T-helper 2 cell treated with Interferon-gamma antibody and Interleukin-4, amounts not matched to agents 5 μg/mL and 100 μg/mL, for 36 hours (primary cell): Measurements from ENCODE around the gene UTS2.

Source experiments
- DNase-seq: peaks from one replicate; pipeline ENCODE4 v3.0.0; 2021; ENCODE audit warnings: low spot score
- H3K27ac Mint-ChIP-seq: one replicate; pipeline ENCODE4 v1.8.0; 2021; ENCODE audit warnings: mild to moderate bottlenecking, mixed read lengths
- H3K27me3 Mint-ChIP-seq: one replicate; pipeline ENCODE4 v1.8.0; 2021; ENCODE audit warnings: low read depth, mixed read lengths
- H3K36me3 Mint-ChIP-seq: one replicate; pipeline ENCODE4 v1.8.0; 2021; ENCODE audit warnings: low read depth, mixed read lengths
- H3K4me1 Mint-ChIP-seq: one replicate; pipeline ENCODE4 v1.8.0; 2021; ENCODE audit warnings: low read depth, mixed read lengths
- H3K4me3 Mint-ChIP-seq: one replicate; pipeline ENCODE4 v1.8.0; 2022; ENCODE audit warnings: mild to moderate bottlenecking, moderate library complexity, mixed read lengths
- H3K9me3 Mint-ChIP-seq: one replicate; pipeline ENCODE4 v1.8.0; 2021; ENCODE audit warnings: mixed read lengths

UTS2 gene

GRCh38 chr1:7852804-7853683, at the start of gene UTS2:
TSS of gene UTS2 (minus strand) at chr1:7853065. CDS start at chr1:7853003, 62 bp downstream.
- Mint-ChIP-seq H3K36me3 (no peaks in the 10 kb centered on the region), H3K4me3 (no peak within 1 kb of the TSS), H3K27ac (no peak within 1 kb of the TSS), H3K9me3 (no peaks in the 10 kb centered on the region), H3K4me1 (peaks cover 2% of the 10 kb centered on the region), H3K27me3 (peaks cover 9% of the 10 kb centered on the region)
- no peak for DNase-seq

GRCh38 chr1:7899741-7900140, 46.9 kb upstream of the UTS2 start:
- H3K4me3 Mint-ChIP-seq: no peak overlapping the region
- H3K36me3 Mint-ChIP-seq: no peaks in the 10 kb centered on the region
- no peaks in the 10 kb centered on the region for H3K27me3 Mint-ChIP-seq
- peaks cover 12% of the 10 kb centered on the region for H3K4me1 Mint-ChIP-seq
- H3K9me3 Mint-ChIP-seq: no peaks in the 10 kb centered on the region
- DNase-seq: no peak
- H3K27ac Mint-ChIP-seq: peak overlapping the region; percentile 16

- no peak for DNase-seq
- Mint-ChIP-seq H3K27me3 (no peaks in the 10 kb centered on the region), H3K4me3 (no peak overlapping the region), H3K36me3 (no peaks in the 10 kb centered on the region), H3K27ac (peak overlapping the region; percentile 21), H3K4me1 (peaks cover 12% of the 10 kb centered on the region), H3K9me3 (no peaks in the 10 kb centered on the region)
Observed at GRCh38 chr1:7898962-7899361, 46.1 kb upstream of the UTS2 start.

- H3K4me1 Mint-ChIP-seq: peaks cover 8% of the 10 kb centered on the region
- H3K27ac Mint-ChIP-seq: no peak overlapping the region
- no peaks in the 10 kb centered on the region for H3K9me3 Mint-ChIP-seq
- DNase-seq: no peak
- H3K36me3 Mint-ChIP-seq: no peaks in the 10 kb centered on the region
- no peak overlapping the region for H3K4me3 Mint-ChIP-seq
- peaks cover 2% of the 10 kb centered on the region for H3K27me3 Mint-ChIP-seq
Observed at GRCh38 chr1:7896994-7897393, 44.1 kb upstream of the UTS2 start.

GRCh38 chr1:7893529-7894180, 40.8 kb upstream of the UTS2 start:
- Mint-ChIP-seq H3K4me1 (no peaks in the 10 kb centered on the region), H3K36me3 (no peaks in the 10 kb centered on the region), H3K4me3 (no peak overlapping the region), H3K27ac (no peak overlapping the region), H3K9me3 (no peaks in the 10 kb centered on the region), H3K27me3 (peaks cover 8% of the 10 kb centered on the region)
- DNase-seq: no peak

- H3K4me3 Mint-ChIP-seq: no peak overlapping the region
- H3K9me3 Mint-ChIP-seq: no peaks in the 10 kb centered on the region
- no peak overlapping the region for H3K27ac Mint-ChIP-seq
- DNase-seq: no peak
- H3K36me3 Mint-ChIP-seq: no peaks in the 10 kb centered on the region
- no peaks in the 10 kb centered on the region for H3K4me1 Mint-ChIP-seq
- H3K27me3 Mint-ChIP-seq: peaks cover 10% of the 10 kb centered on the region
Observed at GRCh38 chr1:7891804-7892203, 38.9 kb upstream of the UTS2 start.

GRCh38 chr1:7890853-7891252, 38.0 kb upstream of the UTS2 start:
- Mint-ChIP-seq H3K27ac (no peak overlapping the region), H3K4me1 (no peaks in the 10 kb centered on the region), H3K9me3 (no peaks in the 10 kb centered on the region), H3K4me3 (no peak overlapping the region), H3K27me3 (peaks cover 14% of the 10 kb centered on the region), H3K36me3 (no peaks in the 10 kb centered on the region)
- DNase-seq: no peak

GRCh38 chr1:7888248-7889081, 35.6 kb upstream of the UTS2 start:
- Mint-ChIP-seq H3K4me3 (no peak overlapping the region), H3K9me3 (no peaks in the 10 kb centered on the region), H3K4me1 (no peaks in the 10 kb centered on the region), H3K27me3 (peaks cover 23% of the 10 kb centered on the region), H3K36me3 (no peaks in the 10 kb centered on the region), H3K27ac (no peak overlapping the region)
- no peak for DNase-seq

- Mint-ChIP-seq H3K4me3 (no peak overlapping the region), H3K27me3 (peaks cover 23% of the 10 kb centered on the region), H3K27ac (no peak overlapping the region), H3K9me3 (no peaks in the 10 kb centered on the region), H3K36me3 (no peaks in the 10 kb centered on the region), H3K4me1 (no peaks in the 10 kb centered on the region)
- DNase-seq: no peak
Observed at GRCh38 chr1:7886405-7886745, 33.5 kb upstream of the UTS2 start.

GRCh38 chr1:7885513-7886404, 32.9 kb upstream of the UTS2 start:
- no peak overlapping the region for H3K27ac Mint-ChIP-seq
- H3K27me3 Mint-ChIP-seq: peaks cover 23% of the 10 kb centered on the region
- H3K4me1 Mint-ChIP-seq: no peaks in the 10 kb centered on the region
- H3K9me3 Mint-ChIP-seq: no peaks in the 10 kb centered on the region
- no peak overlapping the region for H3K4me3 Mint-ChIP-seq
- no peaks in the 10 kb centered on the region for H3K36me3 Mint-ChIP-seq
- no peak for DNase-seq

- no peak for DNase-seq
- Mint-ChIP-seq H3K27me3 (peaks cover 19% of the 10 kb centered on the region), H3K36me3 (no peaks in the 10 kb centered on the region), H3K27ac (no peak overlapping the region), H3K4me3 (no peak overlapping the region), H3K4me1 (no peaks in the 10 kb centered on the region), H3K9me3 (no peaks in the 10 kb centered on the region)
Observed at GRCh38 chr1:7884757-7885156, 31.9 kb upstream of the UTS2 start.

- H3K9me3 Mint-ChIP-seq: peaks cover 11% of the 10 kb centered on the region
- no peak for DNase-seq
- peaks cover 3% of the 10 kb centered on the region for H3K4me1 Mint-ChIP-seq
- H3K4me3 Mint-ChIP-seq: no peak overlapping the region
- peaks cover 11% of the 10 kb centered on the region for H3K27me3 Mint-ChIP-seq
- no peak overlapping the region for H3K27ac Mint-ChIP-seq
- H3K36me3 Mint-ChIP-seq: no peaks in the 10 kb centered on the region
Observed at GRCh38 chr1:7879228-7879627, 26.4 kb upstream of the UTS2 start.

GRCh38 chr1:7878027-7878426, 25.2 kb upstream of the UTS2 start:
- no peak for DNase-seq
- H3K9me3 Mint-ChIP-seq: peaks cover 11% of the 10 kb centered on the region
- no peak overlapping the region for H3K4me3 Mint-ChIP-seq
- peaks cover 8% of the 10 kb centered on the region for H3K27me3 Mint-ChIP-seq
- no peaks in the 10 kb centered on the region for H3K36me3 Mint-ChIP-seq
- H3K4me1 Mint-ChIP-seq: peaks cover 3% of the 10 kb centered on the region
- H3K27ac Mint-ChIP-seq: no peak overlapping the region
